ENCODE data around the gene PHRF1.

DNA sequence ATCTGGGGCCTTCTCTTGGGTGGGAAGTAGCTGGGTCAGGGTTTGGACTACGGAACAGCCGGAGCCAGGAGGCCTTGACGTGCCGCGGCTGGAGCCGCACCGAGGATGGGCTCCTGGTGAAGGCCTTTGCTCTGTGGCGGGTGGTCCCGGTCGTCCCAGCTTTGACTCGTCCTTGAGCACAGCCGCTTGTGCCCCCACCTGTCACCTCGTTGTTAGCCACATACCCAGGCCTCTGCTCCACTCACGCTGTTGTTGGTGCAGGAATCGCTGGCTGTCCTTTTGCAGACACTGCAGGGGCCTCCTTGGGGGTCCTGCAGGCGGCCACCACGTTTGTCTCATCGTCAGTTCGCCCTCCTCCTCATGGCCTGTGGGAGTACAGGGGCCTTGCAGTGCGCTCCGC, 17.1 kb downstream of the PHRF1 start:
- TF ChIP-seq, protein P1, sequence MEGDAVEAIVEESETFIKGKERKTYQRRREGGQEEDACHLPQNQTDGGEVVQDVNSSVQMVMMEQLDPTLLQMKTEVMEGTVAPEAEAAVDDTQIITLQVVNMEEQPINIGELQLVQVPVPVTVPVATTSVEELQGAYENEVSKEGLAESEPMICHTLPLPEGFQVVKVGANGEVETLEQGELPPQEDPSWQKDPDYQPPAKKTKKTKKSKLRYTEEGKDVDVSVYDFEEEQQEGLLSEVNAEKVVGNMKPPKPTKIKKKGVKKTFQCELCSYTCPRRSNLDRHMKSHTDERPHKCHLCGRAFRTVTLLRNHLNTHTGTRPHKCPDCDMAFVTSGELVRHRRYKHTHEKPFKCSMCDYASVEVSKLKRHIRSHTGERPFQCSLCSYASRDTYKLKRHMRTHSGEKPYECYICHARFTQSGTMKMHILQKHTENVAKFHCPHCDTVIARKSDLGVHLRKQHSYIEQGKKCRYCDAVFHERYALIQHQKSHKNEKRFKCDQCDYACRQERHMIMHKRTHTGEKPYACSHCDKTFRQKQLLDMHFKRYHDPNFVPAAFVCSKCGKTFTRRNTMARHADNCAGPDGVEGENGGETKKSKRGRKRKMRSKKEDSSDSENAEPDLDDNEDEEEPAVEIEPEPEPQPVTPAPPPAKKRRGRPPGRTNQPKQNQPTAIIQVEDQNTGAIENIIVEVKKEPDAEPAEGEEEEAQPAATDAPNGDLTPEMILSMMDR (IDR thresholded peaks at IDR 0.05), result no peak
- TF ChIP-seq POLR2A (IDR thresholded peaks at IDR 0.05), result no peak
- no peak for TF ChIP-seq EP300 (IDR thresholded peaks at IDR 0.05)

Data from ovary (tissue), 3 donors.